IMR-90 (cell line): ENCODE measurements around the gene AMTN. TPM values are rescaled to one million over a fixed set of nuclear protein-coding genes. Genes with fewer than 3 reads are reported as not detected.

ENCODE experiments used
- ATAC-seq: fragments of 200-7000 bp; cut with Tn5 transposase; 2 replicates; pipeline ENCODE4 v1.9.1; 2020; ENCODE audit warnings: low read depth, mild to moderate bottlenecking, moderate library complexity
- BruUV-seq: library from RNA; stranded (reverse); fragments of 400-500 nt; replicated peaks from 2 replicates; lab custom pipeline; 2021; lab: Mats Ljungman, UMichigan
- CTCF ChIA-PET: fragments of 300-600 bp; formaldehyde crosslinking; extraction: SDS; loops from one replicate; lab custom pipeline; 2021; ENCODE audit warnings: antibody characterized with exemption; lab: Yijun Ruan, JAX
- POLR2A ChIA-PET: fragments of 300-600 bp; sonication (Branson Sonifier 250); formaldehyde crosslinking; loops from one replicate; lab custom pipeline; 2022; ENCODE audit warnings: antibody characterized with exemption; ENCODE audit not compliant: unreplicated experiment; lab: Charles Lee
- DNase-seq: peaks from one replicate; pipeline ENCODE4 v3.0.0; 2013
- H2AFZ ChIP-seq: replicated peaks from 2 replicates; pipeline ENCODE3; 2013; ENCODE audit warnings: low read length, mild to moderate bottlenecking; ENCODE audit not compliant: poor library complexity
- H2AK5ac ChIP-seq: 2 replicates; pipeline ENCODE4 v1.6.1; 2013; ENCODE audit warnings: low read depth, low read length, inconsistent platforms
- H2AK9ac ChIP-seq: replicated peaks from 2 replicates; pipeline ENCODE3; 2013; ENCODE audit warnings: mild to moderate bottlenecking, low read depth, low read length, moderate library complexity; ENCODE audit not compliant: poor library complexity
- H2BK120ac ChIP-seq: 2 replicates; pipeline ENCODE4 v1.6.1; 2013; ENCODE audit warnings: low read depth, low read length, inconsistent platforms
- H2BK15ac ChIP-seq: 3 replicates; pipeline ENCODE4 v1.6.1; 2013; ENCODE audit warnings: low read depth, low read length, inconsistent platforms
- H2BK20ac ChIP-seq: 2 replicates; pipeline ENCODE4 v1.6.1; 2013; ENCODE audit warnings: low read depth, mild to moderate bottlenecking, inconsistent platforms, low read length, moderate library complexity
- H2BK5ac ChIP-seq: 2 replicates; pipeline ENCODE4 v1.6.1; 2013; ENCODE audit warnings: mild to moderate bottlenecking, low read depth, low read length, inconsistent platforms; ENCODE audit not compliant: poor library complexity, severe bottlenecking
- H3K14ac ChIP-seq: replicated peaks from 2 replicates; pipeline ENCODE4 v1.6.1; 2013; ENCODE audit warnings: low read depth, low read length, inconsistent platforms
- H3K18ac ChIP-seq: 2 replicates; pipeline ENCODE4 v1.6.1; 2013; ENCODE audit warnings: low read depth, low read length, control low read depth
- H3K23ac ChIP-seq: 2 replicates; pipeline ENCODE4 v1.6.1; 2013; ENCODE audit warnings: low read depth, low read length, inconsistent platforms
- H3K27ac ChIP-seq: 2 replicates; pipeline ENCODE4 v1.5.1; 2013; ENCODE audit warnings: mild to moderate bottlenecking, control low read depth, low read length; ENCODE audit not compliant: insufficient read depth
- H3K27me3 ChIP-seq: 2 replicates; pipeline ENCODE4 v1.6.1; 2013; ENCODE audit warnings: low read length; ENCODE audit not compliant: control insufficient read depth, insufficient read depth
- H3K36me3 ChIP-seq: 2 replicates; pipeline ENCODE4 v1.6.1; 2013; ENCODE audit warnings: low read length, mixed read lengths; ENCODE audit not compliant: control insufficient read depth, insufficient read depth
- H3K4ac ChIP-seq: 2 replicates; pipeline ENCODE4 v1.6.1; 2013; ENCODE audit warnings: low read depth, low read length, inconsistent platforms
- H3K4me1 ChIP-seq: 2 replicates; pipeline ENCODE4 v1.6.1; 2013; ENCODE audit warnings: low read length, mixed read lengths; ENCODE audit not compliant: control insufficient read depth, insufficient read depth
- H3K4me2 ChIP-seq: 2 replicates; pipeline ENCODE4 v1.6.1; 2013; ENCODE audit warnings: low read depth, mild to moderate bottlenecking, control low read depth, low read length, moderate library complexity
- H3K4me3 ChIP-seq: 2 replicates; pipeline ENCODE4 v1.5.1; 2013; ENCODE audit warnings: low read depth, mild to moderate bottlenecking, control low read depth, low read length, moderate library complexity; ENCODE audit not compliant: insufficient read depth
- H3K56ac ChIP-seq: 2 replicates; pipeline ENCODE4 v1.6.1; 2013; ENCODE audit warnings: low read length, inconsistent platforms; ENCODE audit not compliant: insufficient read depth; ENCODE audit errors: extremely low read depth
- H3K79me1 ChIP-seq, 2 experiments: 2 replicates each; pipeline ENCODE4 v1.6.1; 2013; ENCODE audit warnings: low read length in 2 of 2, inconsistent platforms in 1 of 2, low read depth in 1 of 2
- H3K9ac ChIP-seq: 2 replicates; pipeline ENCODE4 v1.6.1; 2013; ENCODE audit warnings: low read depth, low read length, control low read depth
- H3K9me1 ChIP-seq: 2 replicates; pipeline ENCODE4 v1.6.1; 2013; ENCODE audit warnings: low read length, inconsistent platforms; ENCODE audit not compliant: insufficient read depth
- H3K9me3 ChIP-seq: 2 replicates; pipeline ENCODE4 v1.6.1; 2013; ENCODE audit warnings: low read length; ENCODE audit not compliant: control insufficient read depth, insufficient read depth
- H4K20me1 ChIP-seq: 2 replicates; pipeline ENCODE4 v1.6.1; 2013; ENCODE audit warnings: low read length, inconsistent platforms; ENCODE audit not compliant: insufficient read depth
- H4K5ac ChIP-seq: 2 replicates; pipeline ENCODE4 v1.6.1; 2013; ENCODE audit warnings: mild to moderate bottlenecking, low read depth, low read length, control low read depth
- H4K8ac ChIP-seq, 2 experiments: 2 replicates each; pipeline ENCODE4 v1.6.1; 2013; ENCODE audit warnings: low read depth in 2 of 2, low read length in 2 of 2, control low read depth in 1 of 2, inconsistent platforms in 1 of 2
- H4K91ac ChIP-seq: 2 replicates; pipeline ENCODE4 v1.6.1; 2013; ENCODE audit warnings: low read depth, low read length, inconsistent platforms; ENCODE audit not compliant: insufficient read depth
- BHLHE40 ChIP-seq: fragments of 150-350 bp; IDR thresholded peaks from 2 replicates; pipeline ENCODE4 v1.6.1; 2016; ENCODE audit warnings: mild to moderate bottlenecking, low read depth, low read length
- CEBPB ChIP-seq: IDR thresholded peaks from 2 replicates; pipeline ENCODE4 v1.6.1; 2012; ENCODE audit warnings: low read depth, low read length, improper control_type of control experiment
- FOS ChIP-seq: fragments of 150-350 bp; IDR thresholded peaks from 2 replicates; pipeline ENCODE4 v1.6.1; 2016; ENCODE audit warnings: low read depth, low read length
- MAFK ChIP-seq: IDR thresholded peaks from 2 replicates; pipeline ENCODE4 v1.6.1; 2012; ENCODE audit warnings: low read depth, low read length, improper control_type of control experiment
- MAZ ChIP-seq: IDR thresholded peaks from 2 replicates; pipeline ENCODE4 v1.6.1; 2012; ENCODE audit warnings: low read depth, mild to moderate bottlenecking, low read length, improper control_type of control experiment, moderate library complexity, borderline replicate concordance
- MXI1 ChIP-seq: IDR thresholded peaks from 2 replicates; pipeline ENCODE4 v1.6.1; 2012; ENCODE audit warnings: low read depth, mild to moderate bottlenecking, low read length, moderate library complexity, borderline replicate concordance
- NFE2L2 ChIP-seq: fragments of 150-350 bp; IDR thresholded peaks from 2 replicates; pipeline ENCODE4 v1.6.1; 2016; ENCODE audit warnings: low read depth, mild to moderate bottlenecking, low read length
- RAD21 ChIP-seq: IDR thresholded peaks from 2 replicates; pipeline ENCODE4 v1.6.1; 2012; ENCODE audit warnings: low read length, improper control_type of control experiment
- RCOR1 ChIP-seq: IDR thresholded peaks from 2 replicates; pipeline ENCODE4 v1.6.1; 2012; ENCODE audit warnings: mild to moderate bottlenecking, low read length, improper control_type of control experiment; ENCODE audit not compliant: insufficient replicate concordance
- RFX5 ChIP-seq: IDR thresholded peaks from 2 replicates; pipeline ENCODE4 v1.8.0; 2012; ENCODE audit warnings: low read depth, mild to moderate bottlenecking, low read length, moderate library complexity
- dilution Hi-C: fragments of 300-500 bp; cut with HindIII; formaldehyde crosslinking; loops from one replicate; pipeline ENCODE4 v1.14.3; 2018; ENCODE audit warnings: low sequenced_read_pairs; ENCODE audit not compliant: unreplicated experiment
- in situ Hi-C: fragments of 300-500 bp; cut with MboI; formaldehyde crosslinking; loops from 3 replicates; pipeline ENCODE4 v1.14.3; 2019; ENCODE audit warnings: low sequenced_read_pairs, inconsistent platforms, mixed read lengths
- intact Hi-C: fragments of 100-400 bp; cut with micrococcal nuclease; formaldehyde crosslinking; loops from 2 replicates; pipeline ENCODE4 v1.10.0; 2022
- polyA plus RNA-seq, 3 experiments: library from polyadenylated mRNA; depleted of rRNA; stranded (reverse); fragments of >200 nt; gene quantifications; 2 replicates each; pipeline ENCODE4 v1.2.3, GENCODE V29; 2012; ENCODE audit warnings: low replicate concordance in 1 of 3
- total RNA-seq: library from RNA; depleted of rRNA; stranded (reverse); fragments of >200 nt; gene quantifications from 2 replicates; pipeline ENCODE4 v1.2.3, GENCODE V29; 2012
- TF ChIP-seq, protein P1 (sequence below): fragments of 150-350 bp; IDR thresholded peaks from 2 replicates; pipeline ENCODE4 v1.6.1; 2016; ENCODE audit warnings: low read depth, mild to moderate bottlenecking, low read length, moderate library complexity, borderline replicate concordance
- TF ChIP-seq, protein P2 (sequence below): conservative IDR thresholded peaks from 2 replicates; pipeline ENCODE4 v1.5.1; 2012; ENCODE audit warnings: mild to moderate bottlenecking, low read depth, low read length, improper control_type of control experiment

The AMTN gene
- total and polyA plus RNA-seq, 2 of the 4 experiments (the other 2 are of a cell fraction) = not detected

DNA sequence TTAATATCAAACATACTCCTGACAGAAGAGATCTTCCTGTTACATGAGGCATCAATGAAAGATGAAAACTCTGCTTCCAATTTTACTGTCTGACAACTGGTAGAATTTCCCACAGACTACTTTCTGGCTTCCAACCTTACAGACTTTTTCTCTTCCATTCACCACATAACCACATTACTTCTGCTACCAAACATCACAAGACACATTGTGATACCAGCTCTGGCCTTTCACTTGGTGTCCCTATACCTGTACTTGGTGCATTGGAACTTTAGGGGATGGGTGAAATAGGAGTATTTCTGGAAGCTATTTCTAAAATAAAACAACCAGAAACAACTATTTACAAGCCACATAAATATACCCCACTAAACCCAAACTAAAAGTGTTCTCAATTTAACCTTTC is 20.5 kb downstream of the AMTN start:
- no peak for DNase-seq
- Histone ChIP-seq H3K9me1 (no peaks in the 10 kb centered on the region), H3K9ac (no peak overlapping the region), H3K56ac (no peak overlapping the region), H2BK5ac (no peak overlapping the region), H3K4me2 (no peak overlapping the region), H3K79me1 (no peaks in the 10 kb centered on the region), H3K27ac (no peak overlapping the region), H3K4me1 (no peaks in the 10 kb centered on the region), H3K4me3 (no peak overlapping the region), H3K23ac (no peak overlapping the region), H2AK5ac (no peak overlapping the region), H3K18ac (no peak overlapping the region), H3K9me3 (no peaks in the 10 kb centered on the region), H4K91ac (no peak overlapping the region), H2BK20ac (no peak overlapping the region), H4K8ac (no peak overlapping the region), H2AFZ (no peak overlapping the region), H3K14ac (no peak overlapping the region), H4K5ac (no peak overlapping the region), H3K27me3 (no peaks in the 10 kb centered on the region), H3K4ac (no peak overlapping the region), H4K20me1 (no peaks in the 10 kb centered on the region), H2AK9ac (no peak overlapping the region), H2BK15ac (no peak overlapping the region), H2BK120ac (no peak overlapping the region), H3K36me3 (no peaks in the 10 kb centered on the region)
- no peak for TF ChIP-seq BHLHE40
- no peak for TF ChIP-seq FOS
- TF ChIP-seq CEBPB = no peak
- TF ChIP-seq, protein P1, sequence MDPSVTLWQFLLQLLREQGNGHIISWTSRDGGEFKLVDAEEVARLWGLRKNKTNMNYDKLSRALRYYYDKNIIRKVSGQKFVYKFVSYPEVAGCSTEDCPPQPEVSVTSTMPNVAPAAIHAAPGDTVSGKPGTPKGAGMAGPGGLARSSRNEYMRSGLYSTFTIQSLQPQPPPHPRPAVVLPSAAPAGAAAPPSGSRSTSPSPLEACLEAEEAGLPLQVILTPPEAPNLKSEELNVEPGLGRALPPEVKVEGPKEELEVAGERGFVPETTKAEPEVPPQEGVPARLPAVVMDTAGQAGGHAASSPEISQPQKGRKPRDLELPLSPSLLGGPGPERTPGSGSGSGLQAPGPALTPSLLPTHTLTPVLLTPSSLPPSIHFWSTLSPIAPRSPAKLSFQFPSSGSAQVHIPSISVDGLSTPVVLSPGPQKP = no peak
- TF ChIP-seq RFX5 = no peak
- TF ChIP-seq NFE2L2 = no peak
- TF ChIP-seq, protein P2, sequence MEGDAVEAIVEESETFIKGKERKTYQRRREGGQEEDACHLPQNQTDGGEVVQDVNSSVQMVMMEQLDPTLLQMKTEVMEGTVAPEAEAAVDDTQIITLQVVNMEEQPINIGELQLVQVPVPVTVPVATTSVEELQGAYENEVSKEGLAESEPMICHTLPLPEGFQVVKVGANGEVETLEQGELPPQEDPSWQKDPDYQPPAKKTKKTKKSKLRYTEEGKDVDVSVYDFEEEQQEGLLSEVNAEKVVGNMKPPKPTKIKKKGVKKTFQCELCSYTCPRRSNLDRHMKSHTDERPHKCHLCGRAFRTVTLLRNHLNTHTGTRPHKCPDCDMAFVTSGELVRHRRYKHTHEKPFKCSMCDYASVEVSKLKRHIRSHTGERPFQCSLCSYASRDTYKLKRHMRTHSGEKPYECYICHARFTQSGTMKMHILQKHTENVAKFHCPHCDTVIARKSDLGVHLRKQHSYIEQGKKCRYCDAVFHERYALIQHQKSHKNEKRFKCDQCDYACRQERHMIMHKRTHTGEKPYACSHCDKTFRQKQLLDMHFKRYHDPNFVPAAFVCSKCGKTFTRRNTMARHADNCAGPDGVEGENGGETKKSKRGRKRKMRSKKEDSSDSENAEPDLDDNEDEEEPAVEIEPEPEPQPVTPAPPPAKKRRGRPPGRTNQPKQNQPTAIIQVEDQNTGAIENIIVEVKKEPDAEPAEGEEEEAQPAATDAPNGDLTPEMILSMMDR = no peak
- TF ChIP-seq RCOR1 = no peak
- TF ChIP-seq RAD21 = no peak
- no peak for TF ChIP-seq MAZ
- TF ChIP-seq MAFK = no peak
- TF ChIP-seq MXI1 = no peak
- CTCF ChIA-PET = no interaction called here
- in situ Hi-C loops (no loop called here), dilution Hi-C loops (no loop called here), intact Hi-C loops (no loop called here)
- no TSS peak for BruUV-seq
- no peak for ATAC-seq
- POLR2A ChIA-PET = no interaction called here
